ENCODE data around the gene FNDC10.

FNDC10 gene

DNA sequence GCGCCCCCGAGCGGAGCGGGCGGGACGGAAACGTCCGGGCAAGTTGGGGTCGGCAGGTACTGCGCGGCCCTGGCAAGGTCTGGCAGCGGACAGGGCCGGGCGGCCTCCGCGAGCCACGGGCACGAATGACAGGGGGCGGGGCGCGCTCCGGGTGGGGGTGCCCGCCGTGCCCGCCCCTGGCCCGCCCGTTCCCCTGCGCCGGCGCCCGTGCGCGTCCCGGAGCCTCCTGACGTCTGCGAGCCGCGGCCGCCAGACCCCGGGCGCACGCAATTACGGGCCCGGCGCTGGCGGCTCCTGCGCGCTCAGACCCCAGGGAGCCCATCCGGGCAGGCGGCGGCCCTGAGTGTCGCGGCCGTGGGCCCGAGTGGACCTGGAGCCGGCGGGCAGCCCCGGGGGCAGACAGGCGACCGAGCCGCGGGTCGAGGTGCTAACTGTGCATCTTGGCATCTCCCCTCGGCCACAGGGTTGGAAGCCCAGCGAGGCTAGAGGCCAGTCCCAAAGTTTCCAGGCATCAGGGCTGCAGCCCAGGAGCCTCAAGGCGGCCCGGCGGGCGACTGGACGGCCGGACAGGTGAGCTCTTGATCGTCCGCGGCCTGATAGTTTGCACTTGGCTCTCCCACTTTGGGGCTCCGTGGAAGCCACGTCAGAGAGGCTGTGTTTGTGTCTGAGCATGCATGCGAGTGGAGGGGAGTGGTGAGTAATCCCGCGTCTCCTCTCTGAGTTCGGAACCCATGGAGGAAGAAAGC, 16.3 kb upstream of the FNDC10 start:
- Histone ChIP-seq H3K4me3 (ENCODE audit: low read depth in 1 of 2, low read length in 2 of 2) (peak overlapping the region; percentile 84 to 91), H3K4me1 (ENCODE audit: control insufficient read depth in 1 of 2, insufficient read depth in 2 of 2, low read length in 2 of 2) (peaks cover 19 to 28% of the 10 kb centered on the region in 2 donors), H3K27ac (ENCODE audit: low read depth, low read length) (peak overlapping the region; percentile 69), H3K9ac (ENCODE audit: low read depth in 1 of 2, low read length in 2 of 2) (peak overlapping the region; percentile 48 to 94), H3K27me3 (ENCODE audit: control insufficient read depth in 1 of 2, insufficient read depth in 2 of 2, low read length in 2 of 2) (no peaks in the 10 kb centered on the region), H3K9me3 (ENCODE audit: control insufficient read depth in 1 of 2, low read length in 2 of 2) (no peaks in the 10 kb centered on the region), H3K36me3 (ENCODE audit: control insufficient read depth in 1 of 2, insufficient read depth in 2 of 2, low read length in 2 of 2) (peaks cover 0 to 8% of the 10 kb centered on the region in 2 donors)

DNA sequence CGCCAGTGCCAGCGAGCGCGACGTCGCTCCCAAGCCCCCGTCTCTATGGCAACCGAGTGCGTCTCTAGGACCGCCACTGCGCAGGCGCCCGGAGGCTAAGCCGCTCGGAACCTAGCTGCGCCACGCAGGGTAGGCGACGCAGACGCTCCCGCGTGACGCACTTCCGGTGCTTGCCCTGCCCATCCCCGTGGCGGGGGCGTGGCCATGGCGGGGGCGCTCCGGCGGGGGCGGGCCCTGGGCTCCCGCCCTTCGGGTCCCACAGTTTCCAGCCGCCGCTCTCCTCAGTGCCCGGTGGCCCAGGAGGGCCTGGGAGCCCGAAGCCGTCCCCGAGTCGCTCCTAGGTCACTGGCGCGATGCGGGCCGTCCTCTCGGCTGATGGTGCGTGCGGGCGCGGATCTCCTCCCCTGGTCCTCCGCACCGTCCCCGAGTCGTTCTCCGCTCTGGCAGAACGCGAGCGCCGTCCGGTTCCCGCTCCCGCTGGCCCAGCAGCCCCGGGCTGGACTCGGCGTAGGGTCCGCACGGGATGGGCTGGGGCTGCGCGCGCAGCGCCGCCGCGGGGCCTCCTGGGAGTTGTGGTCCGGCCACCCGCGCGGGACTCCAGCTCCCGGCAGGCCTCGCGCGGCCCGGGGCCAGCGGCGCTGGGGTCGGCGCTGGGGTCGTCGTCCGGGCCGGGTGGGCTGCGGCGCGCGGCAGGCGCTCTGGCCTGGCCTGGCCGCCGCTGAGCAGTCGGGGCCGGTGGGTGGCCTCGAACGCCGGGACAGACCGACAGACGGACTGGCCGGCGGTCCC, 15.5 kb upstream of the FNDC10 start, which contains the start of gene MIB2:
TSS of gene MIB2 (plus strand) at position 245 of the 789 bp plus-strand sequence. CDS start 7,953 bp downstream, outside the sequence.
- Histone ChIP-seq H3K4me1 (ENCODE audit: control insufficient read depth in 1 of 2, insufficient read depth in 2 of 2, low read length in 2 of 2) (peaks cover 19 to 28% of the 10 kb centered on the region in 2 donors), H3K9me3 (ENCODE audit: control insufficient read depth in 1 of 2, low read length in 2 of 2) (no peaks in the 10 kb centered on the region), H3K36me3 (ENCODE audit: control insufficient read depth in 1 of 2, insufficient read depth in 2 of 2, low read length in 2 of 2) (peaks cover 0 to 8% of the 10 kb centered on the region in 2 donors), H3K27ac (ENCODE audit: low read depth, low read length) (peak within 1 kb of the TSS; percentile 100), H3K27me3 (ENCODE audit: control insufficient read depth in 1 of 2, insufficient read depth in 2 of 2, low read length in 2 of 2) (no peaks in the 10 kb centered on the region), H3K9ac (ENCODE audit: low read depth in 1 of 2, low read length in 2 of 2) (peak within 1 kb of the TSS; percentile 94), H3K4me3 (ENCODE audit: low read depth in 1 of 2, low read length in 2 of 2) (peak within 1 kb of the TSS; percentile 84 to 91)

DNA sequence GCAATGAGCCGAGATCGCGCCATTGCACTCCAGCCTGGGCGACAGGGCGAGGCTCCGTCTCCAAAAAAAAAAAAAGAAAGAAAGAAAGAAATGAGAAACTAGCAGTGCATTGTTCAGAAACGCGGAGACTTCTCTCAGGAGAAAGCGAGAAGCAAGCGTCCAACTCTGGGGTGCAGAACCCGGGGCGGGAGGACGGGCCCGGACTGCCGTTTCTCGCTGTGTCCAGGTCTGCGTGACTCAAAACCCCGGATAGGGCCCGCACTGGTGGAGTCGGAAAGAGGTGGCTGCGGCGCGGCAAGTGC, 15.0 kb upstream of the FNDC10 start:
- peak overlapping the region; percentile 44 for H3K27ac ChIP-seq (ENCODE audit: low read depth, low read length)
- H3K9me3 ChIP-seq (ENCODE audit: control insufficient read depth in 1 of 2, low read length in 2 of 2), result no peaks in the 10 kb centered on the region

DNA sequence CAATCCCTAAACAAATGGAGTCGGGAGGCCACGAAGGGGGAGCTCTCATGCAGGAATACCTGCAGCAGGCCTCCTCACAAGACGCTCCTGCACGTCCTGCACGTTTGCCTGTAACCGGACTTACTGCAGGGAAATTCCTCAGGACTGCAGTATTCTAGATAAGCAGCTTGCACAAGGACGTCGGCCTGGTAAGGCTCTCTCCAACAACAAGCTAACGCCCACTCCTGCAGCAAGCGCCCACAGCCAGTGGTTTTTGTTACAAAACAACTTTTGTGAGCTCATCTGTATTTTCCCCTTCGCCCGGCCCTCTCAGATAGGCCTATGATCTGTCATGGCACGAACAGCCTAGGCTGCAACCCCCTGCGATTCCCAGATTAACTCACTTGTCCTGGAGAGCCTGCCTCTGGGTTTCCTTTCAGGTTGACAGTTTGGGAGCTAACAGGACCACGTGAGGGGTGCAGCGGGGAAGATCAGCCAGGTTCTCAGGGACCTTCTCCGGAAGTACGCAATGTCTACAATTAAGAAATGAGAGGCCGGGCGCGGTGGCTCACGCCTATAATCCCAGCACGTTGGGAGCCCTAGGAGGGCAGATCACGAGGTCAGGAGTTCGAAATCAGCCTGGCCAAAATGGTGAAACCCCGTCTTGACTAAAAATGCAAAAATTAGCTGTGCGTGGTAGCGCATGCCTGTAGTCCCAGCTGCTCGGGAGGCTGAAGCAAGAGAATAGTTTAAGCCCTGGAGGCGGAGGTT, 14.4 kb upstream of the FNDC10 start:
- no peaks in the 10 kb centered on the region for H3K27me3 ChIP-seq (ENCODE audit: control insufficient read depth in 1 of 2, insufficient read depth in 2 of 2, low read length in 2 of 2)
- peaks cover 0 to 8% of the 10 kb centered on the region in 2 donors for H3K36me3 ChIP-seq (ENCODE audit: control insufficient read depth in 1 of 2, insufficient read depth in 2 of 2, low read length in 2 of 2)
- H3K9me3 ChIP-seq (ENCODE audit: control insufficient read depth in 1 of 2, low read length in 2 of 2), result no peaks in the 10 kb centered on the region
- no peak overlapping the region for H3K27ac ChIP-seq (ENCODE audit: low read depth, low read length)
- H3K4me3 ChIP-seq (ENCODE audit: low read depth in 1 of 2, low read length in 2 of 2), result peak overlapping the region; percentile 84 to 91
- peak overlapping the region; percentile 29 to 94 for H3K9ac ChIP-seq (ENCODE audit: low read depth in 1 of 2, low read length in 2 of 2)
- H3K4me1 ChIP-seq (ENCODE audit: control insufficient read depth in 1 of 2, insufficient read depth in 2 of 2, low read length in 2 of 2), result peaks cover 19 to 28% of the 10 kb centered on the region in 2 donors

More for the DNA sequence above, 15.0 kb upstream of the FNDC10 start:
- peak overlapping the region; percentile 84 to 91 for H3K4me3 ChIP-seq (ENCODE audit: low read depth in 1 of 2, low read length in 2 of 2)
- peaks cover 19 to 28% of the 10 kb centered on the region in 2 donors for H3K4me1 ChIP-seq (ENCODE audit: control insufficient read depth in 1 of 2, insufficient read depth in 2 of 2, low read length in 2 of 2)
- peaks cover 0 to 8% of the 10 kb centered on the region in 2 donors for H3K36me3 ChIP-seq (ENCODE audit: control insufficient read depth in 1 of 2, insufficient read depth in 2 of 2, low read length in 2 of 2)
- H3K9ac ChIP-seq (ENCODE audit: low read depth in 1 of 2, low read length in 2 of 2), result peak overlapping the region; percentile 13 to 94
- no peaks in the 10 kb centered on the region for H3K27me3 ChIP-seq (ENCODE audit: control insufficient read depth in 1 of 2, insufficient read depth in 2 of 2, low read length in 2 of 2)

DNA sequence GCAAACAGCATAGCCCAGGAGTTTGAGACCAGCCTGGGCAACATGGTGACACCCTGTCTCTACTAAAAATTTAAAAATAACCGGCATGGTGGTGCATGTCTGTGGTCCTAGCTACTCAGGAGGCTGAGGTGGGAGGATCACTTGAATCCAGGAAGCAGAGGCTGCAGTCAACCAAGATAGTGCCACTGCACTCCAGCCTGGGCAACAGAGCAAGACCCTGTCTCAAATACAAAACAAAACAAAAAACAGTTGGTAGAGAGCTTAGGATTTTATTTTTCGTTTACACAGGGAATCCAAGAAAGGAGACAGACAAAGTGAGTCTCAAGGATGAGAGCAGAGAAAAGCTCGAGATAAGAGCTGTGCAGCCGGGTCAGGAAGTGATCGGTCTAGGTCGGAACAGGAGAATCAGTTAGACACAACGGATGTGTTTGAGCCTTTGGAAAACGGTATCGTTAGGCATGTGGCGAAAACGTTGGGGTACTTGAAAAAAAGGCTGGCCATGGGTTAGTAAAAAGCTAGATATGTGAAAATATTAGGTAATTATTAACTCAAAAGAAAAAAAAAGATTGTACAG, 13.7 kb upstream of the FNDC10 start:
- no peak overlapping the region for H3K27ac ChIP-seq (ENCODE audit: low read depth, low read length)
- no peaks in the 10 kb centered on the region for H3K9me3 ChIP-seq (ENCODE audit: control insufficient read depth in 1 of 2, low read length in 2 of 2)
- H3K9ac ChIP-seq (ENCODE audit: low read depth in 1 of 2, low read length in 2 of 2), result peak overlapping the region; percentile 29 to 94
- peaks cover 0 to 8% of the 10 kb centered on the region in 2 donors for H3K36me3 ChIP-seq (ENCODE audit: control insufficient read depth in 1 of 2, insufficient read depth in 2 of 2, low read length in 2 of 2)
- H3K4me1 ChIP-seq (ENCODE audit: control insufficient read depth in 1 of 2, insufficient read depth in 2 of 2, low read length in 2 of 2), result peaks cover 19 to 28% of the 10 kb centered on the region in 2 donors
- H3K27me3 ChIP-seq (ENCODE audit: control insufficient read depth in 1 of 2, insufficient read depth in 2 of 2, low read length in 2 of 2), result no peaks in the 10 kb centered on the region
- H3K4me3 ChIP-seq (ENCODE audit: low read depth in 1 of 2, low read length in 2 of 2), result peak overlapping the region; percentile 84 to 91

DNA sequence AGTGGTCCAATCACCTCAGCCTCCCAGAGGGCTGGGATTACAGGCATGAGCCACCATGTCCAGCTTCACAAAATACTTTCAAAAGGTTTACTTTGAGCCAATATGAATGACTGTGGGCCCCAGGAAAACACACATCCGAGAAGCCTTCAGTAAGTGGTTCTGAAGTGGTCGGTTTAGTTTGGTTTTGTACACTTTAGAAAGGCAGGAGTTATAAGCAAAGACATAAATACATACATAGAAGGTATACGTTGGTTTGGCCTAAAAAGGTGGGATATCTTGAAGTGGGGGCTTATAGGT, 12.1 kb upstream of the FNDC10 start:
- no peaks in the 10 kb centered on the region for H3K9me3 ChIP-seq (ENCODE audit: control insufficient read depth in 1 of 2, low read length in 2 of 2)
- H3K36me3 ChIP-seq (ENCODE audit: control insufficient read depth in 1 of 2, insufficient read depth in 2 of 2, low read length in 2 of 2), result no peaks in the 10 kb centered on the region
- no peak overlapping the region for H3K4me3 ChIP-seq (ENCODE audit: low read depth in 1 of 2, low read length in 2 of 2)
- no peak overlapping the region for H3K27ac ChIP-seq (ENCODE audit: low read depth, low read length)
- H3K4me1 ChIP-seq (ENCODE audit: control insufficient read depth in 1 of 2, insufficient read depth in 2 of 2, low read length in 2 of 2), result peaks cover 16 to 24% of the 10 kb centered on the region in 2 donors
- H3K27me3 ChIP-seq (ENCODE audit: control insufficient read depth in 1 of 2, insufficient read depth in 2 of 2, low read length in 2 of 2), result no peaks in the 10 kb centered on the region
- no peak overlapping the region for H3K9ac ChIP-seq (ENCODE audit: low read depth in 1 of 2, low read length in 2 of 2)

DNA sequence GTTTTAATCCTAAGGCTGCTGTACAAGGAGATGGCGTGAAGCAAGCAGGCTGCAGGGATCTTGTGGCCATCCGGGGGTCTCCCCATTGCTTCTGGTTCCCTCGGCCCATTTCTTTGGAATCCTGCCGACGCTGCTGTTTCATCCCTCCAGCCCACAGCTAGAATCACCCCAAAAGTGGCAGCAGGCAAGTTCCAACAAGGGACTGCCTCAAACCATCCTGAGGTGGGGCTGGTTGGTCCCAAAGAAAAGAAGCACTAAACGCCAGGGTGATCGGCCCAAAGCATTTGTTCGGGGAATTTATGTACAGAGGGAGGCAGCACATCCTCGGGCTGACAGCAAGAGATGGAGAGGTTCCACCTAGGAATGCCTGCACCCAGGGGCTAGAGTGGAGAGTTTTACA, 10.9 kb upstream of the FNDC10 start:
- H3K9me3 ChIP-seq (ENCODE audit: control insufficient read depth in 1 of 2, low read length in 2 of 2), result no peaks in the 10 kb centered on the region
- H3K4me3 ChIP-seq (ENCODE audit: low read depth in 1 of 2, low read length in 2 of 2), result no peak overlapping the region
- H3K4me1 ChIP-seq (ENCODE audit: control insufficient read depth in 1 of 2, insufficient read depth in 2 of 2, low read length in 2 of 2), result peaks cover 9 to 20% of the 10 kb centered on the region in 2 donors
- H3K9ac ChIP-seq (ENCODE audit: low read depth in 1 of 2, low read length in 2 of 2), result no peak overlapping the region
- no peaks in the 10 kb centered on the region for H3K27me3 ChIP-seq (ENCODE audit: control insufficient read depth in 1 of 2, insufficient read depth in 2 of 2, low read length in 2 of 2)
- H3K36me3 ChIP-seq (ENCODE audit: control insufficient read depth in 1 of 2, insufficient read depth in 2 of 2, low read length in 2 of 2), result no peaks in the 10 kb centered on the region
- no peak overlapping the region for H3K27ac ChIP-seq (ENCODE audit: low read depth, low read length)

DNA sequence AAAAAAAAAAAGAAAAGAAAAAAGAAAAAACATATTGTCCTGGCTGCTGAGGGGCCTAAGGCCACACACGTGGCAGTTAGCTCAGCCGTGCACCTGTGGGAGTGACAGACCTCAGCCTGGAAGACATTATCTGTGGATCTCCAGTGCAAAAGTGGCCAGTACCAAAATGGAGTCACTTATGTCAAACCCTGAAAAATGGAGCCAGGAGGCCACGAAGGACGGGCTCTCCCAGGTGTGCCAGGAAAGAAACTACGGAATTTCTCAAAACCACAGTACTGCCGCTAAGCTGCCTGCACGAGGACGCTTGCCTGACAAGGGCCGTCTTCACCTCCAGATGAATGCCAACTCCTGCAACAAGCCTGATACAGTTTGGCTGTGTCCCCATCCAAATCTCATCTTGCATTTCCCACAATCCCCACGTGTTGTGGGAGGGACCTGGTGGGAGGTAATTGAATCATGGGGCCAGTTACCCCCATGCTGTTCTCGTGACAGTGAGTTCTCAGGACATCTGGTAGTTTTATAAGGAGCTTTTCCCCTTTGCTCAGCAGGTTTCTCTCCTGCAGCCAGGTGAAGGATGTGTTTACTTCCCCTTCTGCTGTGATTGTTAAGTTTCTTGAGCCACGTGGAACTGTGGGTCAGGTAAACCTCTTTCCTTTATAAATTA, 10.0 kb upstream of the FNDC10 start:
- no peak overlapping the region for H3K27ac ChIP-seq (ENCODE audit: low read depth, low read length)
- H3K27me3 ChIP-seq (ENCODE audit: control insufficient read depth in 1 of 2, insufficient read depth in 2 of 2, low read length in 2 of 2), result no peaks in the 10 kb centered on the region
- H3K4me3 ChIP-seq (ENCODE audit: low read depth in 1 of 2, low read length in 2 of 2), result no peak overlapping the region
- peaks cover 9 to 20% of the 10 kb centered on the region in 2 donors for H3K4me1 ChIP-seq (ENCODE audit: control insufficient read depth in 1 of 2, insufficient read depth in 2 of 2, low read length in 2 of 2)
- no peak overlapping the region for H3K9ac ChIP-seq (ENCODE audit: low read depth in 1 of 2, low read length in 2 of 2)
- H3K9me3 ChIP-seq (ENCODE audit: control insufficient read depth in 1 of 2, low read length in 2 of 2), result no peaks in the 10 kb centered on the region
- H3K36me3 ChIP-seq (ENCODE audit: control insufficient read depth in 1 of 2, insufficient read depth in 2 of 2, low read length in 2 of 2), result no peaks in the 10 kb centered on the region

DNA sequence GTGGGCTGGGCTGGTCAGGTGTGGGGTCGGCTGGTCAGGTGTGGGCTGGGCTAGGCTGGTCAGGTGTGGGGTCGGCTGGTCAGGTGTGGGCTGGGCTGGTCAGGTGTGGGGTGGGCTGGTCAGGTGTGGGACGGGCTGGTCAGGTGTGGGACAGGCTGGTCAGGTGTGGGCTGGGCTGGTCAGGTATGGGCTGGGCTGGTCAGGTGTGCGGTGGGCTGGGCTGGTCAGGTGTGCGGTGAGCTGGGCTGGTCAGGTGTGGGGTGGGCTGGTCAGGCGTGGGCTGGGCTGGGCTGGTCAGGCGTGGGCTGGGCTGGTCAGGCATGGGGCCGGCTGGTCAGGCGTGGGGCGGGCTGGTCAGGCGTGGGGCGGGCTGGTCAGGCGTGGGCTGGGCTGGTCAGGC, 6.3 kb upstream of the FNDC10 start:
- peaks cover 2 to 5% of the 10 kb centered on the region in 2 donors for H3K27me3 ChIP-seq (ENCODE audit: control insufficient read depth in 1 of 2, insufficient read depth in 2 of 2, low read length in 2 of 2)
- H3K9ac ChIP-seq (ENCODE audit: low read depth in 1 of 2, low read length in 2 of 2), result no peak overlapping the region
- no peaks in the 10 kb centered on the region for H3K36me3 ChIP-seq (ENCODE audit: control insufficient read depth in 1 of 2, insufficient read depth in 2 of 2, low read length in 2 of 2)
- H3K4me3 ChIP-seq (ENCODE audit: low read depth in 1 of 2, low read length in 2 of 2), result no peak overlapping the region
- peaks cover 0 to 5% of the 10 kb centered on the region in 2 donors for H3K4me1 ChIP-seq (ENCODE audit: control insufficient read depth in 1 of 2, insufficient read depth in 2 of 2, low read length in 2 of 2)
- H3K27ac ChIP-seq (ENCODE audit: low read depth, low read length), result no peak overlapping the region
- no peaks in the 10 kb centered on the region for H3K9me3 ChIP-seq (ENCODE audit: control insufficient read depth in 1 of 2, low read length in 2 of 2)

All from duodenal mucosa (tissue), 2 donors.